Measurements from ENCODE around the gene ADISSP. TPM values are rescaled to one million over a fixed set of nuclear protein-coding genes. Genes with fewer than 3 reads are reported as not detected.
A peak's percentile ranks its signal among the peaks of the same experiment; 100 is the strongest.

The ADISSP gene
- total and polyA plus RNA-seq, 8 donors: 5.0 to 16.0 (median 11.3) TPM

DNA sequence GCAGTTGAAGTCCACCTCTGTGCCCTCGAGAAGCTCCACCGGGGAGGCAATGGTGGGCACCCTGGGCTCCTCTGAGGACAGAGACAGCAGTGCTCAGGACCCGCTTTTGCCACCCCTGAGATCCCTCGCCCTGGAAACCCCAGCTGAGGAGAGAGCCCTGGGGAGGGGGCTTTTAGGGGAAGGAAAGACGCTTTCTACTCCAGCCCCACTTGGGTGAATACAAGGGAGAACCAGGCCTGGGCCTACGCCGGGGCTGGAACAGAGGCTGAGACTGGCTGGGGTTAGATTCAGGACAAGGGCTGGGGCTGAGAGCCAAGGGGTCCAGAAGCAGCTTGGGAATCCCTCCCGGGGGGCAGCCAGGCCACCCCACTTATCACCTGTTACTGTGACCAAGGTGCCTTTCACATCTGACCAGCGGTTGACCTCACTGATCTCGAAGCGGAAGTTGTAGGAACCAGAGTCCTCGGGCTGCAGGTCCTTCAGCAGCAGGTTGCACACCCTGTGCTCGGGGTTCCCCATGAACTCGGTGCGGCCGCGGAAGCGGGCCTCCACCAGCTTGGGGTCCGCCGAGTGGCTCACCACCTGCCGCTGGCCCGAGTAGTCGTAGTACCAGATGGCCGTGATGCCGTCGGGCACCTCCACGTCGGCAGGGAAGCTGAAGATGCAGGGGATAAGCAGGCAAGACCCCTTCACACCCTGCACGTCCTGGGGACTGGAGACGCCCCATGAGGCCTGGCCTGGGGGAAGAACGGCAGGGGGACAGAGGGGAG lies 61.4 kb downstream of the ADISSP start:
- Histone ChIP-seq H3K4me1 (no peaks in the 10 kb centered on the region), H3K36me3 (no peaks in the 10 kb centered on the region), H3K9me3 (no peaks in the 10 kb centered on the region), H3K27me3 (no peaks in the 10 kb centered on the region), H3K27ac (no peak overlapping the region), H3K4me3 (no peak overlapping the region)
- FAIRE-seq: no peak
- intact Hi-C loops (cut with DNase I): no loop called here
- TF ChIP-seq, protein P1, sequence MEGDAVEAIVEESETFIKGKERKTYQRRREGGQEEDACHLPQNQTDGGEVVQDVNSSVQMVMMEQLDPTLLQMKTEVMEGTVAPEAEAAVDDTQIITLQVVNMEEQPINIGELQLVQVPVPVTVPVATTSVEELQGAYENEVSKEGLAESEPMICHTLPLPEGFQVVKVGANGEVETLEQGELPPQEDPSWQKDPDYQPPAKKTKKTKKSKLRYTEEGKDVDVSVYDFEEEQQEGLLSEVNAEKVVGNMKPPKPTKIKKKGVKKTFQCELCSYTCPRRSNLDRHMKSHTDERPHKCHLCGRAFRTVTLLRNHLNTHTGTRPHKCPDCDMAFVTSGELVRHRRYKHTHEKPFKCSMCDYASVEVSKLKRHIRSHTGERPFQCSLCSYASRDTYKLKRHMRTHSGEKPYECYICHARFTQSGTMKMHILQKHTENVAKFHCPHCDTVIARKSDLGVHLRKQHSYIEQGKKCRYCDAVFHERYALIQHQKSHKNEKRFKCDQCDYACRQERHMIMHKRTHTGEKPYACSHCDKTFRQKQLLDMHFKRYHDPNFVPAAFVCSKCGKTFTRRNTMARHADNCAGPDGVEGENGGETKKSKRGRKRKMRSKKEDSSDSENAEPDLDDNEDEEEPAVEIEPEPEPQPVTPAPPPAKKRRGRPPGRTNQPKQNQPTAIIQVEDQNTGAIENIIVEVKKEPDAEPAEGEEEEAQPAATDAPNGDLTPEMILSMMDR (IDR thresholded peaks at IDR 0.05): no peak
- 85 to 91% methylated on average over 31 of the region's 31 CpGs for WGBS, 2 donors
- no peak for ATAC-seq
- peak in 1 of 6 donors; percentile 54 for DNase-seq

DNA sequence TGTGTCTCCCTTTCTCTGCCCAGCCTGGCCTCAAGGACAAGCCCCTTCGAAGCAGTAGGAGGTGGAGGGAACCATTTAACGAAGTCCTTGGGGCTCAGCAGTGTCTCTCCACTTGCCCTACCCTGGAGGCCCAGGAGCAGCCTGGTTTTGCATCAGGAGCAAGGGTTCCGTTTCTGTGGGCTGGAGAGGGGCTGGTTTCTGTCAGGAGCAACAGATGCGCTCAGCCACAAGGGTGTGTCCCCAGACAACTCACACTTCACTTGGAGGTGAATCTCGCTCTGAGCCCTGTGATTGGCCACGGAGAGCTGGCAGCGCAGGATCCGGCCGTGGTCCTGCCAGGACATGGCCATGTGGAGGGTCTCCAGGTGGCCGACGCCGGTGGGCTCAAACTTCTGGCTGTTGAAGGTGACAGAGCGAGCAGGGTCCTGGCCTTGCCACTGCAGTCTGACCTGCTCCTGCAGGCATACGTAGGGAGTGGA lies 62.0 kb downstream of the ADISSP start:
- Histone ChIP-seq H3K4me1 (no peaks in the 10 kb centered on the region), H3K27ac (no peak overlapping the region), H3K9me3 (no peaks in the 10 kb centered on the region), H3K27me3 (no peaks in the 10 kb centered on the region), H3K36me3 (no peaks in the 10 kb centered on the region), H3K4me3 (no peak overlapping the region)
- intact Hi-C loops (cut with DNase I): no loop called here
- DNase-seq (no peak), FAIRE-seq (no peak), ATAC-seq (no peak)
- TF ChIP-seq, protein P1 (IDR thresholded peaks at IDR 0.05): no peak
- WGBS, 2 donors: 75 to 82% methylated on average over 14 of the region's 14 CpGs

DNA sequence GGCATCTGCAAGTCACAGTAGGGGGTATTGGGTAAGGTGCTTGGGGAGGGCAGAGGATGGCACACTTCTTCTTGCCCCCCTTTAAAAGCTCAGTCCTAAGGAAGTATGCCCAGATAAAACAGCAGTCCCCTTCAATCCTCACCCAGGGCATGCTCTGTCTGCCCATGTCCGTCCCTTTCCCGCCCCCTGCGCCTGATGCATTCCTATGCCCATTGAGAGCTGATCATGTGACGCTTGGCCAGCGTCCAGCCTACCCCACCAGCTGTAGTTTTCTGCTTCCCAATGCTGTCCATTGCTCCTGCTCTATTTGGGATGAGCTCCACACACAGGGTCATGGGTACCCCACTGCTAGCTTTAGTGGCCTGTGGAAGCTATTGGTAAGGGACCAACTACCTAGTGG lies 63.5 kb downstream of the ADISSP start:
- FAIRE-seq (no peak), ATAC-seq (no peak), DNase-seq (no peak)
- intact Hi-C loops (cut with DNase I): no loop called here
- Histone ChIP-seq H3K27ac (no peak overlapping the region), H3K9me3 (no peaks in the 10 kb centered on the region), H3K27me3 (no peaks in the 10 kb centered on the region), H3K4me1 (no peaks in the 10 kb centered on the region), H3K4me3 (no peak overlapping the region), H3K36me3 (no peaks in the 10 kb centered on the region)
- WGBS, 2 donors: 60 to 68% methylated on average over 5 of the region's 5 CpGs
- TF ChIP-seq, protein P1 (IDR thresholded peaks at IDR 0.05): no peak

Other genes starting within 250 kb of the ADISSP start
- gene GFRA4, start 104.4 kb downstream of the ADISSP start, total RNA-seq: not detected
- gene GFRA4, start 104.4 kb downstream of the ADISSP start, polyA plus RNA-seq: not detected
- gene ADAM33, start 85.7 kb downstream of the ADISSP start, total RNA-seq: 1 to 10 TPM in 3 of 6 donors, under 1 TPM in 3; 0.67 to 5.7 (median 1.8) TPM
- 10 to 100 TPM; 17.3 to 20.9 TPM for gene ADAM33, start 85.7 kb downstream of the ADISSP start, polyA plus RNA-seq
- 1 to 10 TPM in 3 of 6 donors, under 1 TPM in 3; 0.09 to 3.7 (median 1.6) TPM for gene SIGLEC1, start 55.2 kb downstream of the ADISSP start, total RNA-seq
- gene SIGLEC1, start 55.2 kb downstream of the ADISSP start, polyA plus RNA-seq: 1 to 10 TPM; 1.0 to 2.5 TPM
- 1 to 10 TPM in 5 of 6 donors, under 1 TPM in 1; 0.55 to 3.1 (median 1.3) TPM for gene HSPA12B, start 35.1 kb downstream of the ADISSP start, total RNA-seq
- 1 to 10 TPM; 4.0 to 6.0 TPM for gene HSPA12B, start 35.1 kb downstream of the ADISSP start, polyA plus RNA-seq
- gene SPEF1, start 13.7 kb upstream of the ADISSP start, total RNA-seq: under 1 TPM; 0.20 to 0.55 (median 0.40) TPM
- 1 to 10 TPM; 1.7 TPM for gene SPEF1, start 13.7 kb upstream of the ADISSP start, polyA plus RNA-seq
- gene CENPB, start 19.0 kb upstream of the ADISSP start, total RNA-seq: 10 to 100 TPM; 30.2 to 46.5 (median 39.3) TPM
- gene CENPB, start 19.0 kb upstream of the ADISSP start, polyA plus RNA-seq: 10 to 100 TPM; 34.0 to 44.2 TPM
- gene CDC25B, start 28.6 kb upstream of the ADISSP start, total RNA-seq: 10 to 100 TPM in 2 of 6 donors, 1 to 10 TPM in 4; 3.7 to 13.5 (median 5.0) TPM
- gene CDC25B, start 28.6 kb upstream of the ADISSP start, polyA plus RNA-seq: 10 to 100 TPM; 24.4 to 28.8 TPM
- 1 to 10 TPM; 4.7 to 7.9 (median 6.8) TPM for gene AP5S1, start 52.8 kb upstream of the ADISSP start, total RNA-seq
- 1 to 10 TPM; 5.4 to 7.3 TPM for gene AP5S1, start 52.8 kb upstream of the ADISSP start, polyA plus RNA-seq
- 10 to 100 TPM; 17.2 to 25.1 (median 21.6) TPM for gene MAVS, start 79.1 kb upstream of the ADISSP start, total RNA-seq
- 10 to 100 TPM in 1 of 2 donors, 1 to 10 TPM in 1; 9.5 to 20.5 TPM for gene MAVS, start 79.1 kb upstream of the ADISSP start, polyA plus RNA-seq
- gene PANK2, start 121.6 kb upstream of the ADISSP start, total RNA-seq: 10 to 100 TPM; 10.1 to 18.0 (median 12.5) TPM
- gene PANK2, start 121.6 kb upstream of the ADISSP start, polyA plus RNA-seq: 10 to 100 TPM; 14.6 to 23.4 TPM
- 10 to 100 TPM in 2 of 6 donors, 1 to 10 TPM in 4; 2.7 to 13.6 (median 5.7) TPM for gene RNF24, start 247.8 kb upstream of the ADISSP start, total RNA-seq
- 1 to 10 TPM; 1.6 to 2.4 TPM for gene RNF24, start 247.8 kb upstream of the ADISSP start, polyA plus RNA-seq